Cardiac fibroblast (primary cell): Measurements from ENCODE around the gene HIPK4.
"Not testable (repeated sequence)": the region's sequence is repeated elsewhere in the genome, so short reads cannot be mapped to it uniquely, and the experiment has no call there.

ENCODE experiments used
- DNase-seq, 2 donors: peaks; one replicate each; pipeline versions ENCODE4 v3.0.0 to v3.0.0-alpha.2; 2010; ENCODE audit warnings: low read depth in 2 of 2
- H3K4me3 ChIP-seq, 2 donors: replicated peaks in 1 of 2; 1 replicate in 1 of 2; 2 replicates in 1 of 2; pipeline ENCODE4 v1.5.1; 2011; ENCODE audit warnings: low read depth in 2 of 2, low read length in 2 of 2, mild to moderate bottlenecking in 2 of 2, moderate library complexity in 1 of 2
- TF ChIP-seq, protein P1 (sequence below): IDR thresholded peaks from one replicate; pipeline ENCODE4 v1.5.1; 2011; ENCODE audit warnings: low read depth, mild to moderate bottlenecking, low read length, inconsistent platforms

The HIPK4 gene

DNA sequence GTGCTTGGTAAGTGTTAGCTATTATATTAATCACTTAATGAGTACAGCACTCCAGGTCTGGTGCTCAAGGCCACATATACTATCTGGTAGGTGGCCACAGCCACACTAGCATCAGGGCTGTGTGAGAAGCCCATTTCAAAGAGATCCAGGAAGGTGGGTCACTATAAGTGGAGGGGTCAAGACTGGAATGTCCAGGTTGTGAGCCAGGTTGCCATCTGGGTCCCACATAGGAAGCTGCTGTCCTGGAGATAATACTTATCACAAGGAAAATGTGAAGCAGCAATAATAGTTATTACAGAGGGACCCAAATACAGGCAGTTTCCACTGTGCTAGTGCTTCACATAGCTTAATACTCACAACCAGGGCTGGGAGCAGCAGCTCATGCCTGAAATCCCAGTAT, 54.9 kb downstream of the HIPK4 start:
- DNase-seq = no peak
- no peak overlapping the region for H3K4me3 ChIP-seq
- TF ChIP-seq, protein P1, sequence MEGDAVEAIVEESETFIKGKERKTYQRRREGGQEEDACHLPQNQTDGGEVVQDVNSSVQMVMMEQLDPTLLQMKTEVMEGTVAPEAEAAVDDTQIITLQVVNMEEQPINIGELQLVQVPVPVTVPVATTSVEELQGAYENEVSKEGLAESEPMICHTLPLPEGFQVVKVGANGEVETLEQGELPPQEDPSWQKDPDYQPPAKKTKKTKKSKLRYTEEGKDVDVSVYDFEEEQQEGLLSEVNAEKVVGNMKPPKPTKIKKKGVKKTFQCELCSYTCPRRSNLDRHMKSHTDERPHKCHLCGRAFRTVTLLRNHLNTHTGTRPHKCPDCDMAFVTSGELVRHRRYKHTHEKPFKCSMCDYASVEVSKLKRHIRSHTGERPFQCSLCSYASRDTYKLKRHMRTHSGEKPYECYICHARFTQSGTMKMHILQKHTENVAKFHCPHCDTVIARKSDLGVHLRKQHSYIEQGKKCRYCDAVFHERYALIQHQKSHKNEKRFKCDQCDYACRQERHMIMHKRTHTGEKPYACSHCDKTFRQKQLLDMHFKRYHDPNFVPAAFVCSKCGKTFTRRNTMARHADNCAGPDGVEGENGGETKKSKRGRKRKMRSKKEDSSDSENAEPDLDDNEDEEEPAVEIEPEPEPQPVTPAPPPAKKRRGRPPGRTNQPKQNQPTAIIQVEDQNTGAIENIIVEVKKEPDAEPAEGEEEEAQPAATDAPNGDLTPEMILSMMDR = no peak

- not testable (repeated sequence) for DNase-seq, H3K4me3 ChIP-seq
These were observed 56.9 kb downstream of the HIPK4 start for GRCh38 chr19:40333083-40333482.

DNA sequence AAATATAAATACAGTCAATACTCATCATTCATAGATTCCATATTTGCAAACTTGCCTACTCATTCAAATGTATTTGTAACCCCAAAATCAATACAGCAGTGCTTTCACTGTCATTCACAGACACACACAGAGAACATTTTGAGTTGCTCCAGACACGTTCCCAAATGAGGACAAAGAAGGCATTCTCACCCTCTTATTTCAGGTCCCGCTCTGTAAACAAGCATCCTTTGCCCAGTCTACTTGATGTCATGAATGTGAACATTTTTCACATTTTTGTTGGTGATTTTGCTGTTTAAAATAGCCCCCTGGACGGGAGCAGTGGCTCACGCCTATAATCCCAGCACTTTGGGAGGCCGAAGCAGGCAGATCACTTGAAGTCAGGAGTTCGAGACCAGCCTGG, 57.3 kb downstream of the HIPK4 start:
- DNase-seq = no peak
- TF ChIP-seq, protein P1 = no peak
- H3K4me3 ChIP-seq = no peak overlapping the region

DNA sequence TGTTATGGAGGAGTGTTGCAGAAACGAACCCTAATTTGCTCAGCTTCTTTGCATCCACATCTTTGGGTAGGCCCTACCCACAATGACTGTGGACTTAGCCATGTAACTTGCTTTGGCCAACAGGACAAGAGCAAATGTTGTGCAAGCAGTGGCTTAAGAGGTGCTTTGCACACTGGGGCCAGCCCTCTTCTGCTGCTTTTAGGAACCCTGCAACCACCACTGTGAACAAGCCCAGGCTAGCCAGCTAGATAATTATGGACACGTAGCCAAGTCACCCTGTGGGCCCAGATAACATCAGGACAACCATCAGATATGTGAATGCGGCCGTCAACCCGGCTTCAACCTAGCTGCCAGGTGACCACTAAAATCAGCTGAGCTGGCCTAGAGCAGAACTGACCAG, 58.9 kb downstream of the HIPK4 start:
- DNase-seq = no peak
- TF ChIP-seq, protein P1 = no peak
- no peak overlapping the region for H3K4me3 ChIP-seq
